ENCODE data around the gene ANGEL2.

The ANGEL2 gene, protein sequence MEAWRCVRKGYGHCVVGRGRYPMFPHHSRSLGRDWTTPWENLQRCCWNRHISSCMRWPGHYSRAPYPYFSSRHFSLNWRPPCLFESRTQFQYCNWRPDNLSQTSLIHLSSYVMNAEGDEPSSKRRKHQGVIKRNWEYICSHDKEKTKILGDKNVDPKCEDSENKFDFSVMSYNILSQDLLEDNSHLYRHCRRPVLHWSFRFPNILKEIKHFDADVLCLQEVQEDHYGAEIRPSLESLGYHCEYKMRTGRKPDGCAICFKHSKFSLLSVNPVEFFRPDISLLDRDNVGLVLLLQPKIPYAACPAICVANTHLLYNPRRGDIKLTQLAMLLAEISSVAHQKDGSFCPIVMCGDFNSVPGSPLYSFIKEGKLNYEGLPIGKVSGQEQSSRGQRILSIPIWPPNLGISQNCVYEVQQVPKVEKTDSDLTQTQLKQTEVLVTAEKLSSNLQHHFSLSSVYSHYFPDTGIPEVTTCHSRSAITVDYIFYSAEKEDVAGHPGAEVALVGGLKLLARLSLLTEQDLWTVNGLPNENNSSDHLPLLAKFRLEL

DNA sequence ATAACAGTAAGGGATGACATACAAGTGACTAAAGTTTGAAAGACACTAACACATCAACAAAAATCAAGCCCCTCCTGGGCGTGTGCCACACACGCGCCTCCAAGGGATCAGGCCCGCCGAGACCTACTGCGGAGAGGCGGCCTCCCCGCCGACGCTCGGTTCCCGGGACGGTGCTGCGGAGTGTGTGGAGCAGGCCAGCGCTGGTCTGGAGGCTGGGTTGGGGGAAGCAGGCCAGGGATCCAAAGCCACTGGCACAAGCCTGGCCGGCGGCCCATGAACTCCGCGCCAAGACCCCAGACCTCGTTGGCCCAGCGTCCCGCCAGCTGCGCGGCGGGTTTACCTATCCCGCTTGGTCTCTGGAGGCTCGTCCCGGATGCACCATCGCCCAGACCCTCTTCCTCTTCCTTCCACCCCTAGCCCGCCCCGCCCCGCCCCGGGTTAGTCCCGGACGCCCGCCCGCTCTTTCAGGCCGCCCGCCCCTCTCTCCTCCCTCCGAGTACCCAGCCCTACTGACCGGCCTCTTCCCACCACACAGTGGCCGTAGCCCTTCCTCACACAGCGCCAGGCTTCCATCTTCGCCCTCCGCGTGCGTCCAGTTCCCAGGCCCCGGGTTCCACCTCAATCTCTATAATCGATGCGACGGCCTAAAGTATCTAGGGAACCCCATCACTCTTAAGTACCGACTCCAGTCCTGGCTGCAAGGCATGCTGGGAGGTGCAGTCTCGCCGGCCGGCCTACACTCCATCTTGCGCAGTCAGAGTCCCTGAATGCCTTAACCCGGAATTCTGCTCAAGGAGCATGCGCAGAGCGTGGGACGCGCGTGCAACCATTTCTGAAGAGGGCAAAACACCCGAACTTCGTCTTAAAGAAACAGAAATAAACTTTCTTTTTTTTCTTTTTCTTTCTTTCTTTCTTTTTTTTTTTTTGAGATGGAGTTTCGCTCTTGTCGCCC, at the start of gene ANGEL2:
TSS of gene ANGEL2 (minus strand) at position 769 of the 952 bp plus-strand sequence. CDS start at position 573, 196 bp downstream.
- peak; percentile 98 for DNase-seq
- TF ChIP-seq POLR2A (IDR thresholded peaks at IDR 0.05; ENCODE audit: low read length) (peak; percentile 55), GATA1 (IDR thresholded peaks at IDR 0.05; ENCODE audit: low read depth, low read length) (no peak)

DNA sequence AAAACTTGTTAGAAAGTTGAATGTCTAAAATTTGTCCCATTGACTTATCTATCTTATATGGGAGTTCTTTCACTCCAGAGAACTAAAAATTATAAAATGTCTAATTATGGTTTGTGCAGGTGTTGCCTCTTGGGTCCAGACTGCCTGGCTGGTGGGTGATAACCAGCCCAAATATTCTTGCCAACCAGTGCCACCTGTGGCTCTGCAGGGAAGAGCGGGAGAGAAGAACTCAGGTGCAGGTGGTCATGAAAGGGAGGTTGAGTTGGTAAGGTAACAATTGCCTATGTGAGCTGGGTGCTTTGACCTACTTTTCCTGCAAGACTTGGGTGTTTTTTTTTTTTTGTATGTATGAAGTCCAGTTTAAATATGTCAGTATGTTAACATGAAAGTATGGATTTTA, 45.6 kb upstream of the ANGEL2 start:
- no peak for DNase-seq
- TF ChIP-seq GATA1 (IDR thresholded peaks at IDR 0.05; ENCODE audit: low read depth, low read length) (no peak), POLR2A (IDR thresholded peaks at IDR 0.05; ENCODE audit: low read length) (no peak)

DNA sequence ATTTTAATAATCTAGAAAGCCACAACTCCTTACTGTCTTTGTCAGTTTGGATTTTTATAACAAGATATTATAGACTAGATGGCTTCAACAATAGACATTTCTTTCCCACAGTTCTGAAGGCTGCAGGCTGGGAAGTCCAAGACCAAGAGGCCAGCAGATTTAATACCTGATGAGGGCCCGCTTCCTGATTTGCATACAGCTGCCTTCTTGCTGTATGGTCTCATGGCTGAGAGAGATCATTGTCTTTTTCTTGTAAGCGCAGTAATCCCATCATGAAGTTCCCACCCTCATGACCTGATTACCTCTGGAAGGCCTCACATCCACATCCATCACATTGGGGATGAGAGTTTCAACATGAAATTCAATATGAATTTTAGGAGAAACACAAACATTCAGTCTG, 45.2 kb upstream of the ANGEL2 start:
- TF ChIP-seq GATA1 (IDR thresholded peaks at IDR 0.05; ENCODE audit: low read depth, low read length), result no peak
- TF ChIP-seq POLR2A (IDR thresholded peaks at IDR 0.05; ENCODE audit: low read length), result no peak
- DNase-seq, result no peak

DNA sequence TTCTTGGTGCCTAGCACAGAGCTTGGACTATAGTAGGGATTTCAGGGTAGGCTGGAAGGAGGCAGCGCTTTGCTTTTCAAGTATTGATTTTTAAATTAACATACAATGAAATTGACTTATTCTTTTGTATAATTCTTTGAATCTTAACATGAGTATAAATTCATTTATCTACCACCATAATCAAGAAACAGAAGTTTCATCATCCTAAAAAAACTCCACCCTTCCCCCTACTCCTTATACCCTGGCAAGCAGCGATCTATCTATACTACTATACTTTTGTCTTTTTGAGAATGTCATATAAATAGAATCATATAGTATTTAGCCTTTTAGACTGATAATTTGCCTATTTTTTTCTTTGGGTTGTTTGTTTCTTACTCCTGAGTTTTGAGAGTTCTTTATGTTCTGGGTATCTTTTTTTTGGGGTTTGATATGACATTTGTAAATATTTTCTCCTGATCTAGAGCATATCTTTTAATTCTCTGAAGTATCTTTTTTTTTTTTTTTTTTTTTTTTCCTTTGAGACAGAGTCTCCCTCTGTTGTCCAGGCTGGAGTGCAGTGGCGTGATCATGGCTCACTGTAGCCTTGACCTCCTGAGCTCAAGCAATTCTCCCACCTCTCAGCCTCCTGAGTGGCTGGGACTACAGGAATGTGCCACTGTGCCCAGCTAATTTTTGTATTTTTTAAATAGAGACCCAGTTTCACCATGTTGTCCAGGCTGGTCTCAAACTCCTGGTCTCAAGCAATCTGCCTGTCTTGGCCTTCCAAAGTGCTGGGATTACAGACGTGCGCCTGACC, 41.8 kb upstream of the ANGEL2 start:
- DNase-seq, result peak; percentile 9 to 29
- TF ChIP-seq POLR2A (IDR thresholded peaks at IDR 0.05; ENCODE audit: low read length) (no peak), GATA1 (IDR thresholded peaks at IDR 0.05; ENCODE audit: low read depth, low read length) (no peak)

DNA sequence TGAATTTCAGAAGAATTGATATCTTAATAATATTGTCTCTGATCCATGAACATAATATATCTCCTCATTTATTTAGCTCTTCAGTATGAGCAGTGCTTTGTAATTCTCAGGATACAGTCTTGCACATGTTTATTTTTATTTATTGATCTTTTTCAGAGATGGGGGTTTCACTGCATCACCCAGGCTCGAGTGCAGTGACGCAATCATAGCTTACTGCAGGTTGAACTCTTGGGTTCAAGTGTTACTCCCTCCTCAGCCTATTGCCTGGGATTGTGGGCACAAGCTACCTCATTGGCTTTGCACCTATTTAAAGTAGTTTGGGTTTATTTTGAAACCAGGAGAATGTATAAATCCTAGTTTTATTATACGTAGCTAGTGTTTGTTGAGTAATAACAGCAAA, 40.1 kb upstream of the ANGEL2 start:
- no peak for TF ChIP-seq POLR2A (IDR thresholded peaks at IDR 0.05; ENCODE audit: low read length)
- no peak for TF ChIP-seq GATA1 (IDR thresholded peaks at IDR 0.05; ENCODE audit: low read depth, low read length)
- DNase-seq, result peak; percentile 8 to 12

DNA sequence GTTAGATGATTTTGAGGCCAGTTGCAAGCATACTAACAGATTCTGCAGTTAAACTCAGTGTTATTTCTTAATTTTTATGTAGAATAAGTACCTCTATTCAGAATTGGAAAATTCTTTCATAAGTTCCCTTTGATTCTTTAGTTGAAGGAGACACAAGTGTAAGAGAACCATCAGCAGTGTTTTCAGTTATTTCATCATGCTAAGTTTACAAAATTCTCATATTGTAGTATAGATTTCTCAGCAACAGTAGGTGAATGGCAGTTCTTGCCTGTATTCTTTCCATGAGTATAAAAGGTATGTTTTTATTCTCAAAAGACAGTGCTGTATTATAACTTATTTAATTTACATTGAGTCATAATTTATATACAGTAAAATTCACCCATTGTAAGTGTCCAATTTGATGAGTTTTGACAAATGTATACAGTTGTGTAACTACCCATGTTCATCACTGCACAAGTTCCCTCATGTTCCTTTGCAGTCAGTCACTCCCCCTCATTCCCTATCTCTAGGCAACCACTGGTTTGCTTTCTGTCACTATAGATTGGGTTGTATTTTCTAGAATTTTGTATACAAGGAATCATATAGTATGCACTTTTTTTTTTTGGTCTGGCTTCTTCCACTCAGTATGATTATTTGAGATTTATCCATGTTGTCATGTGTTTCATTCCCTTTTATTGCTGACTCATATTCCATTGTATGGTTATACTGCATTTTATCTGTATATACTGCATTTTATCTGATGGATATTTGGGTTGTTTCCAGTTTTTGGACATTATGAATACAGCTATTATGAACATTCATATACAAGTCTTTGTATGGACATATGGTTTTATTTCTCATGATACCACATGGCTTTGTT, 39.3 kb upstream of the ANGEL2 start:
- peak; percentile 53 to 71 for DNase-seq
- TF ChIP-seq POLR2A (IDR thresholded peaks at IDR 0.05; ENCODE audit: low read length) (no peak), GATA1 (IDR thresholded peaks at IDR 0.05; ENCODE audit: low read depth, low read length) (no peak)

DNA sequence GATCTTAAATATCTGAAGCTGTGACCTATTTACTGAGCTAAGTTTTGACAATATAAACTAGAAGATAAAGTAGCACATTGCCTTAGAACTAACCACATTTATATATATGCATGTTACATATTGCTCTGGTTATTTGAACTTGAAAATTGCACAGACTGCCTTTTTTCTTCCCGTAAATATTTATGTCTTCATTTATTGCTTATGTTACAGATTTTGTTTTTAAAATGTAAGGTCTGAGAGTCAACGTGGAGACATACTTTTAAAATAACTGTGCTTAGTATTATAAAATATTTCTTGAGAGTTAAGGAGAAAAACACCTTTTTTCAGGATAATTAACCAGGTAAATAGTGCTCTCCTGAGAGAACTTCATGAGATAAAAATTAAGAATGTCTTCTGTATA, 38.5 kb upstream of the ANGEL2 start:
- TF ChIP-seq POLR2A (IDR thresholded peaks at IDR 0.05; ENCODE audit: low read length) (no peak), GATA1 (IDR thresholded peaks at IDR 0.05; ENCODE audit: low read depth, low read length) (no peak)
- DNase-seq, result no peak

DNA sequence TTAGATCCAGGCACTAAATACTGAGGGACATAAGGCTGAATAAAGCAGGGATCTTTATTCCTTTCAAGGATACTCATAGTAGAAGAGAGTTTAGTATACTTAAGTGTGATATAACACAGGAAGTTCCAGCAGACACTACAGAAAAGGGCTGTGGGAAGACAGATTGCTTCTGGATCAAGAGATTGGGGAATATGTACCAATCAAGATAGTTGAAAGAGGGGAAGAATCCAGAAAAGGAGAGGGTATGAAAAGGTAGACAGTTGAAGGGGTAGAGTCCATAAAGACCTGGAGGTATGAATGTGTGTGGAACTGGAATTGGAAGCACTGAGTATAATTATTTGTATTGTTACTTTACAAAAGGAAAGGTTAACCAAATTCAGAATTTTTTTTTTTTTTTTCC, 37.8 kb upstream of the ANGEL2 start:
- peak; percentile 27 to 37 for DNase-seq
- TF ChIP-seq POLR2A (IDR thresholded peaks at IDR 0.05; ENCODE audit: low read length), result no peak
- no peak for TF ChIP-seq GATA1 (IDR thresholded peaks at IDR 0.05; ENCODE audit: low read depth, low read length)

DNA sequence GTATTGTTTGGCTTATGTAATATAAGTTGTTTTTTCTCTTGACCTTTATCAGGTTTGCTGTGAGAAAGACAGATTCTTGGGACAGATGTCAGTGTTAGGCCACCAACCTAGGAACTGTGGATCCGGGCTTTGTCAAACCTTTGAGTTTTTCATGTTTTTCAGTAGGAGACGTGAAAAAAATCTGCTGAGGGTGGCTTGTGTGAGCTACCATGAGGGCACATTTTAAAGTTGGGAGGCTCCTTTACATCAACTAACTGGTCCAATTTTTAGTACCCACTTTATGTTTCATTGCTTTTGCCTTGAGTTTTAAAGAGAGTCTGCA, 36.2 kb upstream of the ANGEL2 start:
- DNase-seq, result peak in 1 of 2 experiments; percentile 40
- TF ChIP-seq GATA1 (IDR thresholded peaks at IDR 0.05; ENCODE audit: low read depth, low read length), result no peak
- no peak for TF ChIP-seq POLR2A (IDR thresholded peaks at IDR 0.05; ENCODE audit: low read length)

DNA sequence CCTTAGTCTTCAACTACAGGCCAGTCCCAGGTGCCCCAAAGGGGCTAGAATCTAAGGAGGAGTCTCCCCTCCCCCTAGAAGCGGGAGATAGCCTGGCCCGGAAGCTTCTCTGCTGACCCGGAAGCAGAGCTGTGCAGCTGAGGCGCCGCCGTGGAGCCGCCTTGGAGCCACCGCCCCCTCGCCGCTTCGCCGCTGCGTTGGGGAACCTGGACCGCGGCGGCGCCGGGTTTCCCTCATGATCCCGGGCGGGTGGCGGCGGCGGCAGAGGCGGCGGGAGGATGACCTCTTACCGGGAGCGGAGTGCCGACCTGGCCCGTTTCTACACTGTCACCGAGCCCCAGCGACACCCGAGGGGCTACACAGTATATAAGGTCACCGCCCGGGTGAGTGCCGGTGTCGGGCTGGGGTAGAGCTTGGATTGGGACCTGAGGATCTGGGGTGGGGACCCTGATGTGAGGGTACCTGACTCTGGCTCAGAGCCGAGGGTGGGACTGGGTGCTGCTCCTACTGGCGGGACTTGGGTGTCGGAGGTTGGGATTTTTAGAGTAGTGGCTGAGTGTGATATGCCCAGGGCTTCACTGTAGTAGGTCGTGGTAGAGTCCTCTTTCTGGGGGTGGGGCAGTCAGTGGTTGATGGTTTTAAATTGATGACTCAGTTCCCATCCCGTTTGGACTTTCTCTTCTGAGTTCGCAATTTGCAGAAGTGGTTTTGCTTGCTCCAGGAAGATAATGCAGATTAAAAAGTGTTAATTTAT, 35.6 kb upstream of the ANGEL2 start, which contains the start of gene RPS6KC1:
TSS of gene RPS6KC1 (plus strand) at position 115 of the 754 bp plus-strand sequence. CDS start at position 279, 164 bp downstream.
- peak; percentile 87 for DNase-seq
- TF ChIP-seq POLR2A (IDR thresholded peaks at IDR 0.05; ENCODE audit: low read length) (peak; percentile 65), GATA1 (IDR thresholded peaks at IDR 0.05; ENCODE audit: low read depth, low read length) (no peak)

DNA sequence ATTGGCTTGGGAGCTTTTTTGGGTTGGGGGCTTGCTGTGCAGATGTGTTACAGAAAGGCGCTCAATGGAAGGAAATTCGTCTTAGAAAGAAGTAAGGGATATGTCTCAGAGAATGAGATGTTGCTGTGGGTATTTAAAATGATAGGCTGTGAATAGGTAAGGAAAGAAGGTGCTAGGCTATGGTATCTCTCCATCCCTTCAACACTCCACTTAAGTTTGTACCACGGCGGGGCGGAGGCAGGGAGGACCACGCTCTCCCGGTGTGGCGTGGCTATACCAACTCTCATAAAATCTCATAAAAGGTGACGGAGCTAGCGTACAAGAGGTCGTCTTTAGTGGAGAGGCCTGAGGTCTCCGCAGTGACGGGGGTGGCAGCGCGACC, 35.1 kb upstream of the ANGEL2 start:
- TF ChIP-seq POLR2A (IDR thresholded peaks at IDR 0.05; ENCODE audit: low read length), result no peak
- TF ChIP-seq GATA1 (IDR thresholded peaks at IDR 0.05; ENCODE audit: low read depth, low read length), result no peak
- DNase-seq, result no peak

DNA sequence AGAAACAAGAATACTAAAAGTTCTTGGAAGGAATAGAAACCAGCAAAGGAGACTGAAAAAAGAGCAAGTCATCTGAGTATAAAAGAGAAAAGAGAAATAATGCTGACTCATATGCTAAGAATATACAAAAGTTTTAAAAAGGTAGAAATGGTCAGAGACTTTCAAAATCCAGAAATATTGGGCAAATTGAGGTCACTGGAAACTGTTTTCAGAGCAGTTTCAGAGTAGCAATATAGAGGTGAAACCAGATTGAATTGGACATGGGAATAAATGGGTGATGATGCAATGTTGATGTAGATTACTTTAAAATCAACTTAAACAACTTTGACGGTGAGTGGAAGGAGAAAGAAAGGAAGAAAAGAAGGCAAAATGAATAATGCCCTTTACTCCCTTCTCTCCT, 33.6 kb upstream of the ANGEL2 start:
- DNase-seq, result peak; percentile 8 to 27
- TF ChIP-seq POLR2A (IDR thresholded peaks at IDR 0.05; ENCODE audit: low read length) (no peak), GATA1 (IDR thresholded peaks at IDR 0.05; ENCODE audit: low read depth, low read length) (no peak)
